HepG2 (cell line): ENCODE results near the gene TSPAN5. TPM values are rescaled to one million over a fixed set of nuclear protein-coding genes. Genes with fewer than 3 reads are reported as not detected.

Experiments used
- ATAC-seq: fragments of 200-7000 bp; cut with Tn5 transposase; 3 replicates; pipeline ENCODE4 v1.9.1; 2020; ENCODE audit warnings: mild to moderate bottlenecking, moderate library complexity
- BruUV-seq: library from RNA; stranded (reverse); fragments of 400-500 nt; replicated peaks from 2 replicates; lab custom pipeline; 2021; lab: Mats Ljungman, UMichigan
- CTCF ChIA-PET: fragments of 300-600 bp; formaldehyde crosslinking; extraction: SDS; loops from one replicate; lab custom pipeline; 2021; ENCODE audit warnings: low total read pairs, inconsistent platforms, low intra/inter-chr PET ratio; lab: Yijun Ruan, JAX
- POLR2A ChIA-PET: fragments of 350-600 bp; sonication (Branson Sonifier 250); formaldehyde crosslinking; loops from one replicate; lab custom pipeline; 2020; ENCODE audit warnings: antibody characterized with exemption, inconsistent platforms; lab: Yijun Ruan, JAX
- DNase-seq: peaks from one replicate; pipeline ENCODE4 v3.0.0-alpha.2; 2015; ENCODE audit warnings: low spot score
- FAIRE-seq: peaks from 3 replicates; lab custom pipeline; 2011; peaks lifted over from hg19 to GRCh38; lab: Jason Lieb, UNC
- H2AFZ ChIP-seq: one replicate; pipeline ENCODE4 v1.6.1; 2011; ENCODE audit warnings: low read length, inconsistent platforms
- H3K27ac ChIP-seq: fragments of 300-600 bp; 3 replicates; pipeline ENCODE4 v1.8.0; 2011; ENCODE audit warnings: mixed run types, mild to moderate bottlenecking, mixed read lengths, low read length, inconsistent platforms; ENCODE audit not compliant: insufficient read depth; ENCODE audit errors: extremely low read length
- H3K27me3 ChIP-seq, 2 experiments: fragments of 200-600 bp in 1 of 2; 2 replicates in 1 of 2; 3 replicates in 1 of 2; pipeline versions ENCODE4 v1.6.0 to v1.8.0; 2011; ENCODE audit warnings: low read length in 2 of 2, mild to moderate bottlenecking in 2 of 2, moderate library complexity in 2 of 2, inconsistent platforms in 1 of 2; ENCODE audit not compliant: insufficient read depth in 2 of 2, control insufficient read depth in 1 of 2
- H3K36me3 ChIP-seq, 2 experiments: fragments of 200-600 bp in 1 of 2; replicated peaks in 1 of 2; 2 replicates in 1 of 2; 3 replicates in 1 of 2; pipeline versions ENCODE4 v1.5.1 to v1.8.0; 2011; ENCODE audit warnings: low read length in 2 of 2, inconsistent platforms in 1 of 2; ENCODE audit not compliant: insufficient read depth in 2 of 2, control insufficient read depth in 1 of 2
- H3K4me1 ChIP-seq: 2 replicates; pipeline ENCODE4 v1.5.1; 2012; ENCODE audit warnings: low read length, inconsistent platforms; ENCODE audit not compliant: insufficient read depth
- H3K4me2 ChIP-seq: 2 replicates; pipeline ENCODE4 v1.6.0; 2011; ENCODE audit warnings: low read depth, low read length, inconsistent platforms
- H3K4me3 ChIP-seq, 3 experiments: fragments of 200-600 bp in 1 of 3; sonication (generic), shearing (Covaris generic) in 1 of 3; replicated peaks in 1 of 3; 2 replicates each; pipeline ENCODE4 v1.5.1; 2011 to 2016; ENCODE audit warnings: low read length in 3 of 3, inconsistent platforms in 2 of 3, low read depth in 2 of 3, mild to moderate bottlenecking in 2 of 3, control low read depth in 1 of 3, mixed read lengths in 1 of 3; ENCODE audit not compliant: insufficient read depth in 1 of 3
- H3K79me2 ChIP-seq: one replicate; pipeline ENCODE4 v1.6.1; 2011; ENCODE audit warnings: low read length, inconsistent platforms; ENCODE audit not compliant: insufficient read depth
- H3K9ac ChIP-seq: 2 replicates; pipeline ENCODE4 v1.6.0; 2011; ENCODE audit warnings: mild to moderate bottlenecking, low read depth, low read length, inconsistent platforms; ENCODE audit not compliant: insufficient read depth
- H3K9me3 ChIP-seq: 2 replicates; pipeline ENCODE4 v1.5.1; 2012; ENCODE audit warnings: mild to moderate bottlenecking, low read length
- H4K20me1 ChIP-seq: 2 replicates; pipeline ENCODE4 v1.6.0; 2011; ENCODE audit warnings: inconsistent platforms, mild to moderate bottlenecking, low read length, moderate library complexity; ENCODE audit not compliant: insufficient read depth
- CENPBD1 ChIP-seq: sonication (generic); formaldehyde crosslinking; IDR thresholded peaks from 2 replicates; pipeline ENCODE4 v1.8.0; 2022; ENCODE audit warnings: missing genetic modification reagents, low read depth, mild to moderate bottlenecking, borderline replicate concordance
- FIP1L1 ChIP-seq: fragments of 200-400 bp; formaldehyde crosslinking; IDR thresholded peaks from 2 replicates; pipeline ENCODE4 v1.6.1; 2018; ENCODE audit warnings: low read depth, mild to moderate bottlenecking, low read length, moderate library complexity, borderline replicate concordance; ENCODE audit not compliant: insufficient read depth
- FOXJ3 ChIP-seq: sonication (generic); formaldehyde crosslinking; IDR thresholded peaks from 2 replicates; pipeline ENCODE4 v1.4.0; 2020; ENCODE audit warnings: missing genetic modification reagents, mild to moderate bottlenecking, borderline replicate concordance
- HNRNPH1 ChIP-seq: fragments of 200-400 bp; formaldehyde crosslinking; optimal IDR thresholded peaks from 2 replicates; pipeline ENCODE3; 2017; ENCODE audit warnings: mild to moderate bottlenecking, low read depth, low read length
- HOMEZ ChIP-seq: IDR thresholded peaks from 2 replicates; pipeline ENCODE4 v1.6.1; 2016; ENCODE audit warnings: low read depth
- MED13 ChIP-seq: sonication (generic); formaldehyde crosslinking; IDR thresholded peaks from 2 replicates; pipeline ENCODE4 v1.5.0; 2020; ENCODE audit warnings: missing genetic modification reagents
- SP140L ChIP-seq: sonication (generic); formaldehyde crosslinking; IDR thresholded peaks from 2 replicates; pipeline ENCODE4 v1.4.0; 2020; ENCODE audit warnings: missing genetic modification reagents, borderline replicate concordance
- SP4 ChIP-seq: sonication (generic); formaldehyde crosslinking; IDR thresholded peaks from 2 replicates; pipeline ENCODE4 v1.8.1; 2023; ENCODE audit warnings: mild to moderate bottlenecking, missing genetic modification reagents
- STAT6 ChIP-seq: sonication (generic); formaldehyde crosslinking; IDR thresholded peaks from 2 replicates; pipeline ENCODE4 v1.4.0; 2020; ENCODE audit warnings: missing genetic modification reagents, mild to moderate bottlenecking, borderline replicate concordance
- WGBS: methylation state at CpG from one replicate; pipeline ENCODE4 v1.1.6; 2017; ENCODE audit warnings: low lambda C conversion rate; 5-methylcytosine and 5-hydroxymethylcytosine counted together
- in situ Hi-C: cut with HindIII; loops from 2 replicates; pipeline ENCODE4 v1.10.0; 2017; ENCODE audit warnings: low pct_unique_long_range_greater_than_20kb; ENCODE audit not compliant: extremely low pct_ligation_motif_present
- intact Hi-C: fragments of 100-400 bp; cut with micrococcal nuclease; formaldehyde crosslinking; loops from one replicate; pipeline ENCODE4 v1.10.0; 2022; ENCODE audit not compliant: unreplicated experiment
- polyA plus RNA-seq, 8 experiments: library from polyadenylated mRNA; depleted of rRNA in 3 of 8; stranded (reverse) in 7 of 8; unstranded in 1 of 8; fragments of >200 nt; fragmentation: Illumina TruSeq in 4 of 8; extraction: Trizol in 4 of 8; gene quantifications; 2 replicates each; pipeline versions ENCODE4 v1.2.1 to v1.2.3, GENCODE V29; 2011 to 2016; ENCODE audit warnings: low read depth in 4 of 8, missing spikeins in 1 of 8, mixed read lengths in 1 of 8; ENCODE audit not compliant: insufficient read depth in 1 of 8
- total RNA-seq, 5 experiments: library from RNA; depleted of rRNA; stranded (reverse); fragments of >200 nt; fragmentation: Illumina TruSeq; extraction: Trizol; gene quantifications; 2 replicates each; pipeline ENCODE4 v1.2.3, GENCODE V29; 2016; ENCODE audit warnings: low read depth in 1 of 5

TSPAN5 gene
- total and polyA plus RNA-seq, 2 of the 13 experiments (the other 11 are each of a cell fraction or from before 2014, with no cell fraction given): 0.20 to 0.53 TPM

GRCh38 chr4:98517218-98518021 lies 141.0 kb downstream of the TSPAN5 start:
- no peak for FAIRE-seq
- intact Hi-C loops: no loop called here
- POLR2A ChIA-PET: no interaction called here
- no peak for TF ChIP-seq STAT6
- no peak for TF ChIP-seq FOXJ3 (CRISPR knock-in tag)
- TF ChIP-seq CENPBD1 (CRISPR knock-in tag): no peak
- no peak for TF ChIP-seq FIP1L1
- TF ChIP-seq SP140L (CRISPR knock-in tag): no peak
- TF ChIP-seq MED13 (CRISPR knock-in tag): no peak
- no peak for TF ChIP-seq HOMEZ
- TF ChIP-seq HNRNPH1: no peak
- TF ChIP-seq SP4 (CRISPR knock-in tag): no peak
- TF ChIP-seq, all 625 proteins: peak for 0
- peaks cover 0 to 3% of the 10 kb centered on the region in 2 experiments; a peak in 1 of 5 replicates for H3K27me3 ChIP-seq
- no peaks in the 10 kb centered on the region for H3K36me3 ChIP-seq
- CTCF ChIA-PET: no interaction called here
- in situ Hi-C loops: no loop called here
- no TSS peak for BruUV-seq
- H3K4me2 ChIP-seq: no peak overlapping the region
- ATAC-seq (no peak), DNase-seq (peak; percentile 46)
- no peaks in the 10 kb centered on the region for H3K9me3 ChIP-seq
- no peak overlapping the region for H3K4me3 ChIP-seq
- peaks cover 10% of the 10 kb centered on the region; the same call in 1 of the 2 replicates for H3K4me1 ChIP-seq
- no peak overlapping the region for H3K9ac ChIP-seq
- no peaks in the 10 kb centered on the region for H3K79me2 ChIP-seq
- no peak overlapping the region for H3K27ac ChIP-seq
- H4K20me1 ChIP-seq: no peaks in the 10 kb centered on the region
- 41% methylated on average over 2 of the region's 2 CpGs for WGBS
- no peak overlapping the region for H2AFZ ChIP-seq
